ENCODE results near the gene SOCS1. TPM values are rescaled to one million over a fixed set of nuclear protein-coding genes. Genes with fewer than 3 reads are reported as not detected.

SOCS1 gene
- total RNA-seq, 2 donors from 2014 or later = 4.7 to 5.5 TPM

DNA sequence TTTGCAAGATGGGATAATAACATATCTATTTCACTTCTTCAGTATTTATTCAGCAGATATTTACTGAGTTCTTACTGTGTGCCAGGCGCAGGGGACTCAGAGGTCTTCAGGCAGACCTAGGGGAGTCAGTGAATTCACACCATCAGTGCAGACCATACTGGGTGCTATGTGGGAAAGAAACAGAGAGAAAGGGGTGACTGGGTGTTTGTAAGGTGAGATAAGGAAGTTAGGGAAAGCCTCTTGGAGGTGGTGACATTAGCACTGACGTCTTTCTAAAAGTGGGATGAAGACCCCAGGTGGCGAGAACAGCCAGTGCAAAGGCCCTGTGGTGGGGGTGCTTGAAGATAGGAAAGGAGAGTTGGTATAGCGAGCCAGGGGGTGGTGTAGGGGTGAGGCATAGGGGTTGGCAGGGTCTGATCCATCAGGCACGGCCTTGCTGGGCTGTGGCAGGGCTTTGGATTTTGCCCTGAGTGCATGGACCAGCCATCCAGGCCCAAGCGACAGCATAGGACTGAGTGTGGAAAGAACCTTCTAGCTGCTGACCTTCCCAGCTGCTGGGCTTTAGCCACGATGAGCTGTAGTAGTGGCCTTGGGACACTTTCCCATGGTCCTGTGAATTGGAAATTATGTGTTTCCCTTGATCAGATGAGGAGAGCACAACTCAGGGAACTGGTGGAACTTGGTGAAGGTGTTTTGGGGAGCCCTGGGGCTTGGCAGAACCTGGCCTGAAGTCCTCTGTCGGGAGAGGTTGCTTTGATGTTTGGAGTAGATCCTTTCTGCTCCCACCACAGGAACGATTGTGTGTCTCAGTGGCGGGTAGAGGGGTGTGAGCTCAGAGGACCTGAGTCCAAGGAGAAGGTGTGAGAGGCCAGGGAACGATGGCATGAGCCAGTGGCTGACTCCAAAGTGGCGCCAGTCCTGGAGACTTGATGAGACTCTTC lies 3.9 kb upstream of the SOCS1 start:
- TF ChIP-seq, protein P1, sequence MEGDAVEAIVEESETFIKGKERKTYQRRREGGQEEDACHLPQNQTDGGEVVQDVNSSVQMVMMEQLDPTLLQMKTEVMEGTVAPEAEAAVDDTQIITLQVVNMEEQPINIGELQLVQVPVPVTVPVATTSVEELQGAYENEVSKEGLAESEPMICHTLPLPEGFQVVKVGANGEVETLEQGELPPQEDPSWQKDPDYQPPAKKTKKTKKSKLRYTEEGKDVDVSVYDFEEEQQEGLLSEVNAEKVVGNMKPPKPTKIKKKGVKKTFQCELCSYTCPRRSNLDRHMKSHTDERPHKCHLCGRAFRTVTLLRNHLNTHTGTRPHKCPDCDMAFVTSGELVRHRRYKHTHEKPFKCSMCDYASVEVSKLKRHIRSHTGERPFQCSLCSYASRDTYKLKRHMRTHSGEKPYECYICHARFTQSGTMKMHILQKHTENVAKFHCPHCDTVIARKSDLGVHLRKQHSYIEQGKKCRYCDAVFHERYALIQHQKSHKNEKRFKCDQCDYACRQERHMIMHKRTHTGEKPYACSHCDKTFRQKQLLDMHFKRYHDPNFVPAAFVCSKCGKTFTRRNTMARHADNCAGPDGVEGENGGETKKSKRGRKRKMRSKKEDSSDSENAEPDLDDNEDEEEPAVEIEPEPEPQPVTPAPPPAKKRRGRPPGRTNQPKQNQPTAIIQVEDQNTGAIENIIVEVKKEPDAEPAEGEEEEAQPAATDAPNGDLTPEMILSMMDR (IDR thresholded peaks at IDR 0.05) = no peak
- H3K9me3 ChIP-seq = no peaks in the 10 kb centered on the region
- no peak overlapping the region for H3K27ac ChIP-seq
- no peaks in the 10 kb centered on the region for H3K36me3 ChIP-seq
- H3K4me1 ChIP-seq = peaks cover 0 to 24% of the 10 kb centered on the region in 2 donors
- H3K27me3 ChIP-seq = no peaks in the 10 kb centered on the region
- H3K4me3 ChIP-seq = no peak overlapping the region
- no peak for DNase-seq (ENCODE audit: low spot score)

DNA sequence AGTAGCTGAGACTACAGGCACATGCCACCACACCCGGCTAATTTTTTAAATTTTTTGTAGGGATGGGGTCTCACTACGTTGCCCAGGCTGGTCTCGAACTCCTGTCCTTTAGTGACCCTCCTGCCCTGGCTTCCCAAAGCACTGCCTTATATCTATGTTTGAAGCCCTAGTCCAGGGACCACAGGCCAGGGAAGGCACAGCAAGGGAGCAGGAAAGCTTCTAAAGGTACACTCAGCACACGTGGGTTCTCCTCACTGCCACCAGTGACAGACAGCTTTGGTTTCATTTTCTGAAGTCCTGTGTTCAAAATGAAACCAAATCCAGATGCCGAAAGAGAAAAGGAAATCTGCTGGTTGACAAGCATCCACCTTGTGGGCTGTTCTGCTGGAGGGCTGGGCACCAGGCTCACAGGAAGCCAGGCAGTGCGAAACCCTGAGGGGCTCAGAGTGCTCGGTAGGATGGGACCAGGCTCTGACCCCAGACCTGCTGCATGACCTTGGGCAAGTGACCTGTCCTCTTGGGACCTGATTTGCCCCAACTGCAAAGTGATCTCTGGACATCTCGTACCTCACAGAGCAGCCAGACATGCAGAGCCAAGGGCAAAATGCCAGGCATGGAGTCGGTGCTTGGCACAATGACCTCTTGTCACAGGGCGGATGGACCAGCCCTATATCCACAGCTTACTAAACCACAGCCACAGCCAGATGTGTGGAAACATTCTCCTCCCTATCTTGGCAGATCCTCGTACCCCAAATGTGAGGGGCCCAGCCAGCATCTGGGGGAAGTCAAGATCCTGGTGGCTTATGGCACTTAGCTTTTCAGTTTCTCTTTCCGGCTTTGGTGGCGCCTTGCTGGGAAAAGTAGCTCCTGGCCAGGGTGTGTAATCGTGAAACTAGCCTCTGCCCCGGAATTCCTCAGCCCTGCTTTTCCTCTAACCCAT lies 2.8 kb upstream of the SOCS1 start:
- TF ChIP-seq, protein P1 (IDR thresholded peaks at IDR 0.05) = no peak
- Histone ChIP-seq H3K27me3 (no peaks in the 10 kb centered on the region), H3K9me3 (no peaks in the 10 kb centered on the region), H3K36me3 (no peaks in the 10 kb centered on the region), H3K4me3 (peak overlapping the region in 1 of 2 donors; percentile 25), H3K27ac (peak overlapping the region; percentile 37 to 49), H3K4me1 (peaks cover 0 to 32% of the 10 kb centered on the region in 2 donors)
- peak; percentile 67 for DNase-seq (ENCODE audit: low spot score)

DNA sequence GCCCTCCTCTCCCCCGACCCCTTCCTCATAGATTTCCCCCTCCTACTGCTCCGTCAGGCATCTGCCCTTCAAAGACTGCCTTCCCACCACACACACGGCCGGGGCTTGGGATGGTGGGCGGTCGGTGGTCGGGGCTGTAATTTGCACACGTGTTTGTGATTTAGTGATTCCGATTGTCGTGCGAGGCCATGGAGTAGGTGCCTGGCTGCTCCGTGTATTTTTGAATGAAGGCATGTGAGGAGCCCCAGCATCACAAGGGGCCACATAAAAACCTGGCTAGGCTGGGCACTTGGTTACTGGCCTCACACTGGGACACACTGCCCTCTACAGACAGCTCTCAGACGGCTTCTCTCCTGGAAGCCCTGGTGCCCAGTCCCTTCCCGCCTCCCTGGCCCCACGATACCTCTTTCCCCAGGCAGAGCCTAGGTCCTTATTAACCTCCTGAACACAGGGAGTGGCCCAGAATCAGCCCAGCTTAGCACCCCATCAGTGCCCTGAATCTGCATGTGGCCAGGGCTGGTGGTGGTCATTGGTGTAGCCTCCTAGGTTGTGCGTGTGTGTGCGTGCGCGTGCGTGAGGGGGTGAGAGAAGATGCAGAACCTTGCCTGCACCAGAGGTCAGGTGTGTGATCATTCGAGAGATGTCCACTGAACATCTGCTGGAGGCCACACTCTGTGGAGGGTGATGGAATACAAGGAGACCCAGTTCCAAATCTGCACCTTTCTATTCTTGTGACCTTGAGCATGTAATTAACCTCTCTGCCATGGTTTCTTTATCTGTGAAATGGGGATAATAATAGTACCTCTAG lies 1.3 kb upstream of the SOCS1 start:
- H3K4me3 ChIP-seq = peak overlapping the region; percentile 64 to 72
- TF ChIP-seq, protein P1 (IDR thresholded peaks at IDR 0.05) = peak; percentile 71 to 86
- H3K4me1 ChIP-seq = peaks cover 0 to 32% of the 10 kb centered on the region in 2 donors
- peak overlapping the region; percentile 92 to 94 for H3K27ac ChIP-seq
- no peaks in the 10 kb centered on the region for H3K9me3 ChIP-seq
- DNase-seq (ENCODE audit: low spot score) = peak; percentile 78
- no peaks in the 10 kb centered on the region for H3K36me3 ChIP-seq
- no peaks in the 10 kb centered on the region for H3K27me3 ChIP-seq

DNA sequence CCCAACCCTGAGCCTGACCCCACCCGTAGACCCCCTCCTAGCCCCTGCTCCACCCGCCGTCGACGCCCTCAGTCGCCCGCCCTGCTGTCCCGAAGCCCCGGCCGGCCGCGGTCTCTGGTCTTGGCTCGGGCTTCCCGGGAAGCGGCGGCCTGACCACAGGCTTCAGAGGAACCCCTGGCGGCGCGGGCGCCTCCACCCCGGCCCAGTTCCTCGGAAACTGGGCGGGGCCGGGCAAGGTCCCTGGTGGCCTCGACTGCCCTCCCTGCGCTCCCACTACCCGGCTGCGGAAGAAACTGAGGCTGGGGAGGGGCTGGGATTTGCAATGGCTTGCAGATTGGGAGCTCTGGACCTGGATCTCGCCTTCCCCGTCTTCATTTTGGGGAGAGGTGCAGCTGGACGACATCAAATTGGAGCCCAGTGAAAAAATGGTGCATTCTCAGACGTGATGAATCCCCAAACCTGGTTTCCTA lies 692 bp upstream of the SOCS1 start:
- TF ChIP-seq, protein P1 (IDR thresholded peaks at IDR 0.05) = no peak
- H3K36me3 ChIP-seq = no peaks in the 10 kb centered on the region
- H3K4me1 ChIP-seq = peaks cover 0 to 32% of the 10 kb centered on the region in 2 donors
- no peak for DNase-seq (ENCODE audit: low spot score)
- peak overlapping the region; percentile 64 to 72 for H3K4me3 ChIP-seq
- H3K9me3 ChIP-seq = no peaks in the 10 kb centered on the region
- no peaks in the 10 kb centered on the region for H3K27me3 ChIP-seq
- peak overlapping the region; percentile 92 to 94 for H3K27ac ChIP-seq

All from right atrium auricular region (tissue), 2 donors.